Hematopoietic multipotent progenitor cell treated with erythropoietin and hydrocortisone succinate and interleukin-3 and kit ligand, for 8 days (in vitro differentiated cells): ENCODE measurements around the gene ZNF468.
"Not testable (repeated sequence)": the region's sequence is repeated elsewhere in the genome, so short reads cannot be mapped to it uniquely, and the experiment has no call there.

Source experiments
- DNase-seq: peaks from one replicate; pipeline ENCODE4 v3.0.0-alpha.2; 2015

Gene ZNF468

GRCh38 chr19:52823676-52824075 lies 33.7 kb downstream of the ZNF468 start:
- no peak for DNase-seq

GRCh38 chr19:52821204-52821960 lies 36.0 kb downstream of the ZNF468 start, which contains the start of gene ZNF28:
Gene ZNF28 (minus strand): TSS chr19:52821633. CDS start chr19:52817958, 3,675 bp downstream.
- peak; percentile 70 for DNase-seq

GRCh38 chr19:52820472-52821203 lies 36.8 kb downstream of the ZNF468 start:
- DNase-seq: peak; percentile 59

GRCh38 chr19:52809801-52810200 lies 47.6 kb downstream of the ZNF468 start:
- DNase-seq: no peak

GRCh38 chr19:52799950-52800640 lies 57.3 kb downstream of the ZNF468 start:
- DNase-seq: not testable (repeated sequence)

- no peak for DNase-seq
Measured at GRCh38 chr19:52789440-52789839, 68.0 kb downstream of the ZNF468 start.
